HEK293 (cell line): ENCODE results near the gene DHCR7.

ENCODE experiments used
- CTCF ChIA-PET: fragments of 350-600 bp; formaldehyde crosslinking; extraction: SDS; loops from one replicate; lab custom pipeline; 2021; ENCODE audit warnings: antibody characterized with exemption; lab: Yijun Ruan, JAX
- POLR2A ChIA-PET: fragments of 300-600 bp; formaldehyde crosslinking; extraction: SDS; loops from one replicate; lab custom pipeline; 2020; ENCODE audit warnings: antibody characterized with exemption, inconsistent platforms; lab: Yijun Ruan, JAX
- H3K27ac ChIP-seq: fragments of 200-500 bp; sonication (Bioruptor generic); 2 replicates; pipeline ENCODE4 v1.5.1; 2014; ENCODE audit warnings: low read depth, low read length, control low read depth, inconsistent platforms; ENCODE audit errors: extremely low read depth
- H3K36me3 ChIP-seq, 2 experiments: fragments of 200-500 bp in 1 of 2; sonication (Bioruptor generic) in 1 of 2; 1 replicate in 1 of 2; 2 replicates in 1 of 2; pipeline ENCODE4 v1.5.1; 2014 to 2017; ENCODE audit warnings: inconsistent platforms in 2 of 2, low read length in 2 of 2; ENCODE audit not compliant: control insufficient read depth in 2 of 2, insufficient read depth in 1 of 2
- H3K4me1 ChIP-seq: fragments of 200-500 bp; sonication (Bioruptor generic); 2 replicates; pipeline ENCODE4 v1.5.1; 2014; ENCODE audit warnings: mild to moderate bottlenecking, low read length, inconsistent platforms; ENCODE audit not compliant: control insufficient read depth, insufficient read depth
- H3K4me3 ChIP-seq: 2 replicates; pipeline ENCODE4 v1.5.1; 2011; ENCODE audit warnings: low read depth, mild to moderate bottlenecking, control low read depth, low read length, moderate library complexity
- H3K9me3 ChIP-seq: fragments of 200-500 bp; sonication (Bioruptor generic); 2 replicates; pipeline ENCODE4 v1.5.1; 2014; ENCODE audit warnings: low read depth, low read length, inconsistent platforms; ENCODE audit not compliant: control insufficient read depth, insufficient read depth
- HOXA7 ChIP-seq: sonication (generic); formaldehyde crosslinking; IDR thresholded peaks from 2 replicates; pipeline ENCODE4 v1.8.1; 2022; ENCODE audit warnings: missing genetic modification reagents, borderline replicate concordance
- KLF1 ChIP-seq: fragments of 450-650 bp; formaldehyde crosslinking; IDR thresholded peaks from 2 replicates; pipeline ENCODE4 v1.5.1; 2016; ENCODE audit warnings: missing biosample characterization, missing genetic modification characterization
- MEIS1 ChIP-seq: sonication (generic); formaldehyde crosslinking; IDR thresholded peaks from 2 replicates; pipeline ENCODE4 v1.8.1; 2022; ENCODE audit warnings: missing genetic modification reagents, mild to moderate bottlenecking, borderline replicate concordance
- PRDM1 ChIP-seq: fragments of 450-650 bp; formaldehyde crosslinking; IDR thresholded peaks from 2 replicates; pipeline ENCODE4; 2016; ENCODE audit warnings: missing biosample characterization, missing genetic modification characterization
- ZBTB21 ChIP-seq: fragments of 450-650 bp; formaldehyde crosslinking; IDR thresholded peaks from 2 replicates; pipeline ENCODE4 v1.5.1; 2017; ENCODE audit warnings: missing biosample characterization, missing genetic modification characterization
- ZNF138 ChIP-seq: fragments of 450-650 bp; formaldehyde crosslinking; IDR thresholded peaks from 2 replicates; pipeline ENCODE4 v1.5.1; 2016; ENCODE audit warnings: missing biosample characterization, missing genetic modification characterization, borderline replicate concordance
- ZNF155 ChIP-seq: fragments of 450-650 bp; formaldehyde crosslinking; IDR thresholded peaks from 2 replicates; pipeline ENCODE4 v1.5.1; 2016; ENCODE audit warnings: missing biosample characterization, missing genetic modification characterization
- ZNF341 ChIP-seq: fragments of 450-650 bp; formaldehyde crosslinking; IDR thresholded peaks from 2 replicates; pipeline ENCODE4; 2016; ENCODE audit warnings: low read depth, missing biosample characterization, missing genetic modification characterization
- ZNF354C ChIP-seq: fragments of 450-650 bp; formaldehyde crosslinking; IDR thresholded peaks from 2 replicates; pipeline ENCODE4 v1.5.1; 2016; ENCODE audit warnings: missing biosample characterization, missing genetic modification characterization, low read depth, borderline replicate concordance
- ZNF391 ChIP-seq: fragments of 450-650 bp; formaldehyde crosslinking; IDR thresholded peaks from 2 replicates; pipeline ENCODE4 v1.5.1; 2016; ENCODE audit warnings: low read depth, missing biosample characterization, missing genetic modification characterization, borderline replicate concordance
- ZNF433 ChIP-seq: fragments of 450-650 bp; formaldehyde crosslinking; IDR thresholded peaks from 2 replicates; pipeline ENCODE4 v1.5.1; 2016; ENCODE audit warnings: missing biosample characterization, missing genetic modification characterization, low read depth
- ZNF600 ChIP-seq: fragments of 450-650 bp; formaldehyde crosslinking; IDR thresholded peaks from 2 replicates; pipeline ENCODE4 v1.5.1; 2016; ENCODE audit warnings: missing biosample characterization, missing genetic modification characterization
- ZNF629 ChIP-seq: fragments of 450-650 bp; formaldehyde crosslinking; IDR thresholded peaks from 2 replicates; pipeline ENCODE4 v1.5.1; 2017; ENCODE audit warnings: missing biosample characterization, missing genetic modification characterization
- ZNF837 ChIP-seq: fragments of 450-650 bp; formaldehyde crosslinking; IDR thresholded peaks from 2 replicates; pipeline ENCODE4 v1.5.1; 2016; ENCODE audit warnings: missing biosample characterization, missing genetic modification characterization
- TF ChIP-seq, protein P1 (sequence below): fragments of 450-650 bp; formaldehyde crosslinking; IDR thresholded peaks from 2 replicates; pipeline ENCODE4 v1.5.1; 2016; ENCODE audit warnings: missing biosample characterization, missing genetic modification characterization, low read depth
- TF ChIP-seq, protein P2 (sequence below): fragments of 450-650 bp; formaldehyde crosslinking; IDR thresholded peaks from 2 replicates; pipeline ENCODE4 v1.5.0; 2017; ENCODE audit warnings: missing biosample characterization, missing genetic modification characterization, borderline replicate concordance
- TF ChIP-seq, protein P3 (sequence below): fragments of 450-650 bp; formaldehyde crosslinking; IDR thresholded peaks from 2 replicates; pipeline ENCODE4 v1.5.1; 2016; ENCODE audit warnings: missing biosample characterization, missing genetic modification characterization
- TF ChIP-seq, protein P4 (sequence below): fragments of 450-650 bp; formaldehyde crosslinking; IDR thresholded peaks from 2 replicates; pipeline ENCODE4 v1.5.1; 2016; ENCODE audit warnings: missing biosample characterization, missing genetic modification characterization
- TF ChIP-seq, protein P5 (sequence below): fragments of 450-650 bp; formaldehyde crosslinking; IDR thresholded peaks from 2 replicates; pipeline ENCODE4 v1.5.1; 2017; ENCODE audit warnings: missing biosample characterization, missing genetic modification characterization
- TF ChIP-seq, protein P6 (sequence below): fragments of 450-650 bp; formaldehyde crosslinking; IDR thresholded peaks from 2 replicates; pipeline ENCODE4 v1.5.1; 2016; ENCODE audit warnings: missing biosample characterization, missing genetic modification characterization

DHCR7 gene

DNA sequence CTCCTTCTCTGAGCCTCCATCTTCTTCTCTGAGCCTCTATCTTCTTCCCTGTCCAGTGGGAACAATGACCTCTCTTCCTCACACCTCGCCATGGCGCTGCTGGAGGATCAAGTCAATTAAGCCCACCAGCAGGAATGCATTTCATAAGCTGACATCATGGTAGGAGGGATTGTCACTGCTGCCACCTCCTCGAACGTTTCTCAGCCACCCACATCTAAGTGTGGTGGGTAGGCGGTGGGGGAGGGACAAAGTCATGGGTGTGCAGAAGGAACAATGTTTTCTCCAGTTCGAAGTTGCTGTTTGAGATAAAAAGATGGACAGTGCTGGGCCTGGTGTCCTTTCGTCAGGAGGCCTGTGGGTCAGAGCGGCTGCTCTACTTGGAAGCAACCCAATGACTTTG lies 44.0 kb downstream of the DHCR7 start (continued):
- no peak for TF ChIP-seq ZNF138 (tag by site-specific recombination)
- TF ChIP-seq, all 188 proteins: peak for 2

DNA sequence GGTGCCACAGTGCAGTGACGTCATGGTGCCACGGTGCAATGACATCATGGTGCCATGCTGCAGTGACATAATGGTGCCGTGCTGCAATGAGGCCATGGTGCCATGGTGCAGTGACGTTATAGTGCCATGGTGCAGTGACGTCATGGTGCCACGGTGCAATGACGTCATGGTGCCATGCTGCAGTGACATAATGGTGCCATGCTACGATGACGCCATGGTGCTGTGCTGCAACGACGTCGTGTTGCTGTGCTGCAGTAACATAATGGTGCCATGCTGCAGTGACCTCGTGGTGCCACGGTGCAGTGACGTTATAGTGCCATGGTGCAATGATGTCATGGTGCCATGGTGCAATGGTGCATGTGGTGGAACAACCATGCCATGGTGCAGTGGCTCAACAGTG lies 45.3 kb downstream of the DHCR7 start:
- no peak overlapping the region for H3K27ac ChIP-seq
- no peaks in the 10 kb centered on the region for H3K9me3 ChIP-seq
- no peak overlapping the region for H3K4me3 ChIP-seq
- ChIA-PET CTCF (no interaction called here), POLR2A (no interaction called here)
- H3K4me1 ChIP-seq, result no peaks in the 10 kb centered on the region
- no peaks in the 10 kb centered on the region for H3K36me3 ChIP-seq
- TF ChIP-seq ZBTB21 (peak; percentile 55; the same call in 1 of the 2 replicates), ZNF155 (tag by site-specific recombination) (no peak), ZNF629 (tag by site-specific recombination) (peak; percentile 72), ZNF600 (tag by site-specific recombination) (no peak)
- TF ChIP-seq, protein P1, sequence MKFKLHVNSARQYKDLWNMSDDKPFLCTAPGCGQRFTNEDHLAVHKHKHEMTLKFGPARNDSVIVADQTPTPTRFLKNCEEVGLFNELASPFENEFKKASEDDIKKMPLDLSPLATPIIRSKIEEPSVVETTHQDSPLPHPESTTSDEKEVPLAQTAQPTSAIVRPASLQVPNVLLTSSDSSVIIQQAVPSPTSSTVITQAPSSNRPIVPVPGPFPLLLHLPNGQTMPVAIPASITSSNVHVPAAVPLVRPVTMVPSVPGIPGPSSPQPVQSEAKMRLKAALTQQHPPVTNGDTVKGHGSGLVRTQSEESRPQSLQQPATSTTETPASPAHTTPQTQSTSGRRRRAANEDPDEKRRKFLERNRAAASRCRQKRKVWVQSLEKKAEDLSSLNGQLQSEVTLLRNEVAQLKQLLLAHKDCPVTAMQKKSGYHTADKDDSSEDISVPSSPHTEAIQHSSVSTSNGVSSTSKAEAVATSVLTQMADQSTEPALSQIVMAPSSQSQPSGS (tag by site-specific recombination), result peak; percentile 80

DNA sequence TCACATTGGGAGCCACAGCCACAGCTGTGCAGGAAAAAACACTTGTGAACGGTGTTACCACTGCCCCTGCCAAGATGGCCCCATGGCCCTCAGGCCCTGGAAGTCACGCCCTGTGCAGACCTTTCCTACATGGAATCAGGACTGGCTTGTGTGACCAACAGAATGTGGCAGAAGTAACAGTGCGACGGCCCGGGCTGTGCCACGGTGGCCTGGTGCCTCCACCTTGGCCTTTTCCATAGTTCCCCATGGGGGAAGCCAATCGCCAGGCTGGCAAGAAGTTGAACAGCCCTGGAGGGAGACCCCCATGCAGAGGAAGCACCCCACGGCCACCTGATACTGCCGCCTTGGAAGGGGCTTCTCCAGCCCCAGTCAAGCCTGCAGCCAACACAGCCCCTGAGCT lies 48.0 kb downstream of the DHCR7 start:
- no peak for TF ChIP-seq ZNF341 (tag by site-specific recombination)
- no peak for TF ChIP-seq ZNF433
- no peak for TF ChIP-seq ZNF354C
- TF ChIP-seq, protein P2, sequence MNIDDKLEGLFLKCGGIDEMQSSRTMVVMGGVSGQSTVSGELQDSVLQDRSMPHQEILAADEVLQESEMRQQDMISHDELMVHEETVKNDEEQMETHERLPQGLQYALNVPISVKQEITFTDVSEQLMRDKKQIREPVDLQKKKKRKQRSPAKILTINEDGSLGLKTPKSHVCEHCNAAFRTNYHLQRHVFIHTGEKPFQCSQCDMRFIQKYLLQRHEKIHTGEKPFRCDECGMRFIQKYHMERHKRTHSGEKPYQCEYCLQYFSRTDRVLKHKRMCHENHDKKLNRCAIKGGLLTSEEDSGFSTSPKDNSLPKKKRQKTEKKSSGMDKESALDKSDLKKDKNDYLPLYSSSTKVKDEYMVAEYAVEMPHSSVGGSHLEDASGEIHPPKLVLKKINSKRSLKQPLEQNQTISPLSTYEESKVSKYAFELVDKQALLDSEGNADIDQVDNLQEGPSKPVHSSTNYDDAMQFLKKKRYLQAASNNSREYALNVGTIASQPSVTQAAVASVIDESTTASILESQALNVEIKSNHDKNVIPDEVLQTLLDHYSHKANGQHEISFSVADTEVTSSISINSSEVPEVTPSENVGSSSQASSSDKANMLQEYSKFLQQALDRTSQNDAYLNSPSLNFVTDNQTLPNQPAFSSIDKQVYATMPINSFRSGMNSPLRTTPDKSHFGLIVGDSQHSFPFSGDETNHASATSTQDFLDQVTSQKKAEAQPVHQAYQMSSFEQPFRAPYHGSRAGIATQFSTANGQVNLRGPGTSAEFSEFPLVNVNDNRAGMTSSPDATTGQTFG (tag by site-specific recombination), result no peak
- no peak for TF ChIP-seq PRDM1
- no peak for TF ChIP-seq HOXA7 (CRISPR knock-in tag)
- TF ChIP-seq, all 188 proteins: peak for 0
- ChIA-PET POLR2A (no interaction called here), CTCF (no interaction called here)
- Histone ChIP-seq H3K9me3 (no peaks in the 10 kb centered on the region), H3K36me3 (no peaks in the 10 kb centered on the region), H3K4me3 (no peak overlapping the region), H3K4me1 (no peaks in the 10 kb centered on the region), H3K27ac (no peak overlapping the region)

DNA sequence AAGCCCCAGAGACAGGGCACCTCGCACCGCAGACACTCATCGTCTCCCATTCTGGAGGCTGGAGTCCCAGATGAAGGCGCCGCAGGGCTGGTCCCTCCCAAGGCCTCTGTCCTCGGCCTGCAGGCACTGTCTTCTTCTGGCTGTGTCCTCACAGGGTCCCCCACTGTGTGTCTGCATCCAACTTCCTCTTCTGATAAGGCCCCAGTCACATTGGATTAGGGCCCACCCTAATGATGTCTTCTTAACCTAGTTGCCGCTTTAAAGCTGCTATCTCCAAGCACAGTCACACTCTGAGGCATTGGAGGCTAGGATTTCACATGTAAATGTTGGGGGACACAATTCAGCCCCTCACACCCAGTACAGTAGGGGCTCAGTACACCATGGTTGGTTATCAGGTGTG lies 48.9 kb downstream of the DHCR7 start:
- ChIA-PET POLR2A (no interaction called here), CTCF (interaction anchor here (0.6 kb wide), 1 partner anchor 22 kb away, joined by 3 read pairs; no protein-coding TSS in a partner anchor)
- Histone ChIP-seq H3K4me1 (no peaks in the 10 kb centered on the region), H3K9me3 (no peaks in the 10 kb centered on the region), H3K27ac (no peak overlapping the region), H3K36me3 (no peaks in the 10 kb centered on the region), H3K4me3 (no peak overlapping the region)
- TF ChIP-seq, protein P3, sequence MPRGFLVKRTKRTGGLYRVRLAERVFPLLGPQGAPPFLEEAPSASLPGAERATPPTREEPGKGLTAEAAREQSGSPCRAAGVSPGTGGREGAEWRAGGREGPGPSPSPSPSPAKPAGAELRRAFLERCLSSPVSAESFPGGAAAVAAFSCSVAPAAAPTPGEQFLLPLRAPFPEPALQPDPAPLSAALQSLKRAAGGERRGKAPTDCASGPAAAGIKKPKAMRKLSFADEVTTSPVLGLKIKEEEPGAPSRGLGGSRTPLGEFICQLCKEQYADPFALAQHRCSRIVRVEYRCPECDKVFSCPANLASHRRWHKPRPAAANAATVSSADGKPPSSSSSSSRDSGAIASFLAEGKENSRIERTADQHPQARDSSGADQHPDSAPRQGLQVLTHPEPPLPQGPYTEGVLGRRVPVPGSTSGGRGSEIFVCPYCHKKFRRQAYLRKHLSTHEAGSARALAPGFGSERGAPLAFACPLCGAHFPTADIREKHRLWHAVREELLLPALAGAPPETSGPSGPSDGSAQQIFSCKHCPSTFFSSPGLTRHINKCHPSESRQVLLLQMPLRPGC (tag by site-specific recombination), result no peak
- TF ChIP-seq KLF1 (tag by site-specific recombination) (no peak), ZNF354C (no peak), MEIS1 (CRISPR knock-in tag) (no peak), ZNF837 (tag by site-specific recombination) (no peak), ZNF391 (tag by site-specific recombination) (no peak)
- TF ChIP-seq, protein P4, sequence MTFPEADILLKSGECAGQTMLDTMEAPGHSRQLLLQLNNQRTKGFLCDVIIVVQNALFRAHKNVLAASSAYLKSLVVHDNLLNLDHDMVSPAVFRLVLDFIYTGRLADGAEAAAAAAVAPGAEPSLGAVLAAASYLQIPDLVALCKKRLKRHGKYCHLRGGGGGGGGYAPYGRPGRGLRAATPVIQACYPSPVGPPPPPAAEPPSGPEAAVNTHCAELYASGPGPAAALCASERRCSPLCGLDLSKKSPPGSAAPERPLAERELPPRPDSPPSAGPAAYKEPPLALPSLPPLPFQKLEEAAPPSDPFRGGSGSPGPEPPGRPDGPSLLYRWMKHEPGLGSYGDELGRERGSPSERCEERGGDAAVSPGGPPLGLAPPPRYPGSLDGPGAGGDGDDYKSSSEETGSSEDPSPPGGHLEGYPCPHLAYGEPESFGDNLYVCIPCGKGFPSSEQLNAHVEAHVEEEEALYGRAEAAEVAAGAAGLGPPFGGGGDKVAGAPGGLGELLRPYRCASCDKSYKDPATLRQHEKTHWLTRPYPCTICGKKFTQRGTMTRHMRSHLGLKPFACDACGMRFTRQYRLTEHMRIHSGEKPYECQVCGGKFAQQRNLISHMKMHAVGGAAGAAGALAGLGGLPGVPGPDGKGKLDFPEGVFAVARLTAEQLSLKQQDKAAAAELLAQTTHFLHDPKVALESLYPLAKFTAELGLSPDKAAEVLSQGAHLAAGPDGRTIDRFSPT (tag by site-specific recombination), result no peak
- TF ChIP-seq, protein P5, sequence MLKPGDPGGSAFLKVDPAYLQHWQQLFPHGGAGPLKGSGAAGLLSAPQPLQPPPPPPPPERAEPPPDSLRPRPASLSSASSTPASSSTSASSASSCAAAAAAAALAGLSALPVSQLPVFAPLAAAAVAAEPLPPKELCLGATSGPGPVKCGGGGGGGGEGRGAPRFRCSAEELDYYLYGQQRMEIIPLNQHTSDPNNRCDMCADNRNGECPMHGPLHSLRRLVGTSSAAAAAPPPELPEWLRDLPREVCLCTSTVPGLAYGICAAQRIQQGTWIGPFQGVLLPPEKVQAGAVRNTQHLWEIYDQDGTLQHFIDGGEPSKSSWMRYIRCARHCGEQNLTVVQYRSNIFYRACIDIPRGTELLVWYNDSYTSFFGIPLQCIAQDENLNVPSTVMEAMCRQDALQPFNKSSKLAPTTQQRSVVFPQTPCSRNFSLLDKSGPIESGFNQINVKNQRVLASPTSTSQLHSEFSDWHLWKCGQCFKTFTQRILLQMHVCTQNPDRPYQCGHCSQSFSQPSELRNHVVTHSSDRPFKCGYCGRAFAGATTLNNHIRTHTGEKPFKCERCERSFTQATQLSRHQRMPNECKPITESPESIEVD (tag by site-specific recombination), result no peak
- TF ChIP-seq, protein P6, sequence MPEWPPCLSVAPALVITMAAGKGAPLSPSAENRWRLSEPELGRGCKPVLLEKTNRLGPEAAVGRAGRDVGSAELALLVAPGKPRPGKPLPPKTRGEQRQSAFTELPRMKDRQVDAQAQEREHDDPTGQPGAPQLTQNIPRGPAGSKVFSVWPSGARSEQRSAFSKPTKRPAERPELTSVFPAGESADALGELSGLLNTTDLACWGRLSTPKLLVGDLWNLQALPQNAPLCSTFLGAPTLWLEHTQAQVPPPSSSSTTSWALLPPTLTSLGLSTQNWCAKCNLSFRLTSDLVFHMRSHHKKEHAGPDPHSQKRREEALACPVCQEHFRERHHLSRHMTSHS (tag by site-specific recombination), result no peak
